ENCODE results near the gene UBR3.
"Not testable (repeated sequence)": the region's sequence is repeated elsewhere in the genome, so short reads cannot be mapped to it uniquely, and the experiment has no call there.

The UBR3 gene

GRCh38 chr2:169822785-169823392 is 4.4 kb upstream of the UBR3 start:
- no peak for DNase-seq

DNA sequence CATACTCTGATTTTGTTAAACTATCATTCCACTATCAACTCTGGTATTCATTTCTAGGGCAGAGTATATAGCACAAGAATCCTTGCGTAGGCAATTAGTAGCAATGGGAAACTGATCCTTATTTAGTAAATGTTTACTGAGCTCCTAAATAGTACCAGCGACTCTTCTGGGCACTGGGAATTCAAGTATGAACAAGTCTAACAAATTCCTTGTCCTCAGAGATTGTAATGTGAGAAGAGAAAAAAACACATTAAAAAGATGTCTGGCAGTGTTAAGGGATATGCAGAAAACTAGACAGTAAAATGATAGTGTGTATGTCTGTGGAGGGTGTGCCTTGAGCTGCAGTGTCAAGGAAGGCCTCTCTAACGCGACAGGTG is 3.3 kb upstream of the UBR3 start:
- DNase-seq, result no peak

DNA sequence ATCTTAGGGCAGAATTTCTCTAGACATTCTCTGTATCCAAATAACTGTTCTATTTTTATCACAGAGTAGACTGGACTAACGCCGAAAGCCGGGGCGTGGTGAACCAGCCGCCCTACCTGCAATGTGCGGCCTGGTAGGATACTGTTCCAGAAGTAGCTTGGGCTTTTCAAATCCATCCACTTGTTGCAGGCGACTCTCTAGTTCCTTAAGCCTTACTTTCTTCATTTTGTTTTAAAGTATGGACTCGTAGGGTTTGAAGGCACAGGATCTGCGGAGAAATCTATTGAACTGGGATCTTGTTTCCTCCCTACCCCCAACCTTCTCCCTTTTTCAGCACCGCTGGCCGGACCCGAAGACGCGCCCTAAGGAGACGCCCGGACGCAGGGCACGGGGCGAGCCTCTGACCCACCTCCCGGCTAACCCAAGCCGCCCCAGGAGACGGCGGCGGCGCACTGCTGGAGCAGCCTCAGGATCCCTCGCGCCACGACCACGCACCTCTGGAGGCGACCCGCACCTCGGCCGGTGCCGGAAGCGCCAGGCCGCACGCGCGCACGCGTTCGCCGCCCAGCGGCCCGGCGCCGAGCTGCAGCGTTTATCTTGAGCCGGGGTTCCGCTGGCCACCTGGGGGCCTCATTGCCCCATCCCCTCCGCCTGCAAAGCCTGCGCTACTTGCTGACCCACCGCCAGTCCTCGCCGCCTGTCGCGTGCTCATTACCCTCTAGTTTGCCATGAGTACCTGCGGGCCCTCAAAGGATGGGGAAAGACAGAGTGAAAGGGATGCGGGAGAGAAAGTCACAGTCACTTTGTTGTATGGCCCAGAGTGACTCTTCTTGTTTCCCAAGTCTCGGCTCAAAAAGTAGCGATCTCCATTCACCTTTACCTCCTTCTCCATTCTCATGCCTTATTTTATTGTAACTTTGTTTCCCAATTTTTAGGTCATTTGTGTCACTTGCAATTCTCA is 2.6 kb upstream of the UBR3 start, which contains the start of gene METTL5:
Gene METTL5, minus strand, starts transcription at position 533 of the 961 bp plus-strand sequence. Its CDS starts 308 bp downstream, at position 225.
- DNase-seq, result peak; percentile 89

DNA sequence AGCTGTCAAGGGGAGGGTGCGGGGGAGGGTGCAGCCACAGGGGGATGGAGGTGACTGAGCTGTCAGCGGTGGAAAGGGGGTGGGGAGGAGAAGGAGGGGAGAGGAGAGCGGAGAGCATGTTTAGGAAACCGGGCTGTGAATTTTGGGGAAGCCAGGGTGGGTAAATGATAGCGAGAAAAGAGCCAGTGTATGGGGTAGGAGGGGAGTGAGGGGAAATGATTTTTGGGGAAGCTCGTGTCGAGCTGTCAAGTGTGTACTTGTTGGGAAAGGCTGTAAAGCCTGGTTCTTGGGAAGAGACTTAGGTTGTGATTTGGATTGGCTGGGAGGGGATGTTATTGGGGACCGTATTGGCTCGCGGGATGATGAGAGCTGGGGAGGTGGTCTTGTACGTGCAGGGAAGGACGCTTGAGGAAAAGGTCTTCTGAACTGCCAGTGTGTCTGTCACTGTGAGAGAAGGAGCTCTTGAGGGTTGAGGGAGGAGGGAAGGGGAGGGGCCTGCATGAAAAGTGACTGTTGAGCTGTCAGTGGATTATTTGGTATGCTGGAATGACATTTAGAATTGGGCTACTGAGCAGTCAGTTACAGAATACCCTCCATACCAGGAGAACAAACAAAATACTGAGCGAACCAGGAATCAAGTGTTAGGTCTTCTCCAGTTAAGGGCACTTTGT is 1.0 kb downstream of the UBR3 start:
- DNase-seq, result peak; percentile 63

DNA sequence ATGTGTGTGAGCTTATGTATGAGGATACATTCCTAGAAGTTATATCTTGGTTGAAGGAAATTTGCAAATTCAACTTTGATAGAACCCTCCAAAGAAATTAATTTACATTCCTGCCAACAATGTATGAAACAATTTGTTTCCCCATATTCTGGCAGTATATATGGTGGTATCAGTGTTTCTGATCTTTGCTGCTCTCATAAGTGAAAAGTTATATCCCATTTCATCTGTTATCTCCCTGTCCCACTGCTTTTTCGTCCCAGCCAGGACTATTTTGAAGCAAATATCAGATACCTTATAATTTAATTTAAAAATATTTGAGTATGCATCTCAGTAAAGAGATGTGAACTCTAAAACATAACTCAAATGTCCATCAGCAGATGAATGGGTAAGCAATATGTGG is 7.1 kb downstream of the UBR3 start:
- no peak for DNase-seq

DNA sequence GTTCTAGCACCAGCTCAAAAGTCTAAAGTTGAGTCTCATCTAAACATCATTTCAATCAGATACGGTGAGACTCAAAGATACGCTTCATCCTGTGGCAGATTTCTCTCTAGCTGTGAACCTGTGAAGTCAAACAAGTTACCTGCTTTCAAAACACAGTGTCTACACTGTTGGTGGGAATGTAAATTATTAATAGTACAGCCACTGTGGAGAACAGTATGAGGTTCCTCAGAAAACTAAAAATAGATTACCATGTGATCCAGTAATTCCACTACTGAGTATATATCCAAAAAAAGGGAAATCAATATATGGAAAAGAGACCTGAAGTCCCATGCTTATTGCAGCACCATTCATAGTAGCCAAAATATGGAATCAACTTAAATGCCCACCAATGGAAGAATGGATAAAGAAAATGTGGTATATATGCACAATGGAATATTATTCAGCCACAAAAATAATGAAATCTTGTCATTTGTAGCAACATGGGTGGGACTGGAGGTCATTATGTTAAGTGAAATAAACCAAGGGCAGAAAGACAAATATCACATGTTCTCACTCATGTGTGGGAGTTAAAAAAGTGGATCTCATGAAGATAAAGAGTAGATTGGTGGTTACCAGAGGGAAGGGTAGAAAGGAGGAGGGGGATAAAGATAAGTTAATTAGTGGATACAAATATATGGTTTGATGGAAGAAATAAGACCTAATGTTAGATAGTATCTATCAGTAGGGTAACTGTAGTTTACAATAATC is 11.7 kb downstream of the UBR3 start:
- DNase-seq, result no peak

- no peak for DNase-seq
Observed at GRCh38 chr2:169839954-169840746, 12.9 kb downstream of the UBR3 start.

DNA sequence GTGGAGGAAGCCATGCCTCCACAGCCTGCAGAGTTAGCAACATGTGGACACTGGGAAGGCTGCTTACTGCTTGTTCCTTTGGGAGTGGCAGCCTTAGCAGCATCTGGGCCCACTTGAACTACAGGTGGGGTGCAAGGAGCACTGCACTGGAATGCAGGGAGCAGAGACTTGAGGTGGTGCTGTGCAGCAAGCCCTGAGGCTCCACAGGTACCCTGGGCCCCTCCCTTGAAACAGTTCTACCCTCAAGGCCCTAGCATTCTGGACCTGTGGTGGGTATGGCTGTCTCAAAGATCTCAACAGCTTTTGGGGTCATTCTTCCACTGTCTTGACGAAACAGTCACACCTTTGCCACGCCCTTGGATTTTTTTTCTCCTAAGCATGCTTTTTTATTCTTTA is 13.5 kb downstream of the UBR3 start:
- DNase-seq, result no peak

GRCh38 chr2:169841625-169842024 is 14.4 kb downstream of the UBR3 start:
- not testable (repeated sequence) for DNase-seq

DNA sequence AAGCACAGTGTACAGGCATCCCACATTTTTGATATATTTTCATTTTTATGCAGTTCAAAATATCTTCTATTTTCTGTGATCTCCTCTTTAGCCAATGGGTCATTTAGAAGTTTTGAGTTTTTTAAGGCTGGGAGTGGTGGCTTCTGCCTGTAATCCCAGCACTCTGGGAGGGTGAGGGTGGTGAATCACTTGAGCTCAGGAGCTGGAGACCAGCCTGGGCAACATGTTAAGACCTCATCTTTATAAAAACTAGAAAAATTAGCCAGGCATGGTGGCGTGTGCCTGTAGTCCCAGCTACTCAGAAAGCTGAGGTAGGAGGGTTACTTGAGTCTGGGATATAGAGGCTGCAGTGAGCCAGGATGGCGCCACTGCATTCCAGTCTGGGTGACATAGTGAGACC is 17.8 kb downstream of the UBR3 start:
- no peak for DNase-seq

DNA sequence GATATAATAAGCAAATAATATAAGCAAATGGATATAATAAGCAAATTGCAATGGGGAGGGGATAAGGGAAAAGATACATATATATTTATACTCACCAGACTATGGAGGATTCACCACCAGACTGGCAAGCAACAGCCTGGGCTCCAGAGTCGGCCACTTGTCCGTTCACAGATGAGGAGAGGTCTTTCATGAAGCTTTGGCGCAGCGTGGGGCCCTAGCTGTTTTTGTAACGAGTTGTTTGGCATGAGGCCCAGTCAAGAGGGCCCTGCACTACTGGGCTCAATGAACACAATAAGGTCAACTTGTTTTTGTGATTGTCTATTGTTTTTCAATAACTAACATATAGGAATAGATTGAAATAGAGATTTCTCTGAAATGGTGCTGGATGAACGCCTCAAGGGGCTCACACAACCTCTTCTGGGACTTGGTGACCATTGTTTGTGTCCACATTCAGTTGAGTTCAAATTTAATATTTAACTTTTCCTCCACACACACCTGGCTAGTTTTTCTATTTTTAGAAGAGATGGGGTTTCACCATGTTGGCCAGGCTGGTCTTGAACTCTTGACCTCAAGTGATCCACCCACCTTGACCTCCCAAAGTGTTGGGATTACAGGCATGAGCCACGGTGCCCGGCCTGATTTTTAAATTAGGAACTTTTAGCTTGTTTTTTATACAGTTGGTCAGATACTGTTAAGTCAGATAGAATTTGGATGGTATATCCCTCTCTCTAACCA is 21.9 kb downstream of the UBR3 start:
- not testable (repeated sequence) for DNase-seq

DNA sequence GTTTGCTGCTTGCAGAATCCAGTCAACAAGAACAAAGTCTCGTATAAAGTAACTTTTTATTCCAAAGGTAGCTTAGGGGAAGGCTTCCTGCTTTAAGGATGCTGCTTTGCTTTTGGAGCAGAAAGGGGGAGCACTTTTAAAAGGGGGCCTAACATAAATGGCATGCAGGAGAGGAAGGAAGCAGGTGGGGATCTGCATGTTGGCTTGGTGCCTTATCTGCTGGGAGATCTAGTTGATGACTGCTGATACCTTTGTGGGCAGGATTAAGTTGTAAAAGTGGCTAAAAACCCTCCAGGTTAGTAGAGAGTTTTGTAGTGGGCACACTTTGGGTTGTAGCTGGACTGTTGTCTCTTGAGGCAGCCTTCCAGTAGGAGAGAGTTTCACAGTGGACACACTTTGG is 22.5 kb downstream of the UBR3 start:
- no peak for DNase-seq

GRCh38 chr2:169853041-169853668 is 25.9 kb downstream of the UBR3 start:
- DNase-seq, result no peak

GRCh38 chr2:169855281-169856258 is 28.3 kb downstream of the UBR3 start:
- DNase-seq, result not testable (repeated sequence)

- DNase-seq, result no peak
Observed at GRCh38 chr2:169859423-169859822, 32.2 kb downstream of the UBR3 start.

DNA sequence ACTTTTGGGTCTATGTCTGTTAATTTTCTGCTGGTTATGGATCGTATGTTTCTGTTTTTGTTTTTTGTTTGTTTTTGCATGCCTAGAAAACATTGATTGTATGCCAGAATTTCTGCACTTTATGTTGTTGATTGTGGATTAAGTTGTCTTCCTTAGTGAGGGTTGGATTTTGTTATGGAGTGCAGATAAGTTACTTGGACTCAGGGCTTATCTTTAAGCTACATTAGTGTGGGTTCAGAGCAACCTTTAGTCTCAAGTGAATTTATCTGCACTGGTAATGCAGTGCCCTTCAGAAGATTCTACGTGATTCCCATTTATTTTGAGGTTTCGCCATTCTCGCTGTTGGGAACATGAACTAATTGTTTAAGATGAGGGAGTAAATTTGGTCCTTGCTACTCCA is 32.9 kb downstream of the UBR3 start:
- no peak for DNase-seq

DNA sequence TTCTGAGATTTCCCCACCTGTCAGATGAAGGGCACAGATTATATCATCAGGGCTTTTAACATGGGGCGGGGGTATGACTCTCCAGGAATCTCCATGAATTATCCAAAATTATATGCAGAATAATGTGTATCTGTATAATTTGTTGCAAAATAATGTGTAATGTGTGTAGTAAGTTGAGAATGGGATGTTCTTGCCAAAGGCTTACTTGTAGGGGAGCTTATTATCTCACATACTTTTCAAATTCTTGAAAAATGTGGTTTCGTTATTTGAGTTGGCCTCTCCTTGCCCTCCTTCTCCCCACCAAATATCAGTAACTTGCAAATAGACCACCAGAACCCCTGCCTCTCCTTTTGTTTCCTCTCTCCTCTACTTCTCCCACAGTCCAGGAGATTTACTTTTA is 35.6 kb downstream of the UBR3 start:
- no peak for DNase-seq

GRCh38 chr2:169865492-169865891 is 38.2 kb downstream of the UBR3 start:
- DNase-seq, result no peak

DNA sequence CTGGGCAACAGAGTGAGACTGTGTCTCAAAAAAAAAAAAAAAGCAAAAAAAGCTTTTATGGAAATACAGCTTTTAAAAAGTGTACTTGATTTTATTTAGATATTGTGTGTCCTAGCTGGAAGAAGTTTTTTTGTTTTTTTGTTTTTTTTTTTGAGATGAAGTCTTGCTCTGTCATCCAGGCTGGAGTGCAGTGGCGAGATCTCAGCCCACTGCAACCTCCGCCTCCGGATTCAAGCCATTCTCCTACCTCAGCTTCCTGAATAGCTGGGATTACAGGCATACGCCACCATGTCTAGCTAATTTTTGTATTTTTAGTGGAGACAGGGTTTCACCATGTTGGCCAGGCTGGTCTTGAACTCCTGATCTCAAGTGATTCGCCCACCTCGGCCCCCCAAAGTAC is 39.0 kb downstream of the UBR3 start:
- not testable (repeated sequence) for DNase-seq

DNA sequence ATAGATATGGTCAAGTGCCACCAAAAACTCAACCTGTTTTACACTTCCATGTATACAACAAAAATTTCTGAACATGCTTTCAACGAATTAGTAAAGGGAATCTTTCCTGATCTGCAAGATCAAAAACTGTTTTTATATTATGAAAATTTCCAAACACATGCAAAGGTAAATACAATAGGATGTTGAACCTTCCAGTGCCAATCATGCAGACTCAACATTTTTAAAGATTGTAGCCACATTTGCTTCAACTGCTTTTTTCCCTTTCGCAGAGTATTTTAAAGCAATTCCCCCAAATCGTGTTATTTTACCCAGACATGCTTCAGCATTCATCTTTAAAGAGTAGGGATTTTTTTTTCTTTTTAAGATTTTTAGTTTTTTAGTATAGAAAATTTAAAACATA is 40.3 kb downstream of the UBR3 start:
- no peak for DNase-seq

Measured in activated CD4-positive, alpha-beta T cell treated with anti-CD3 and anti-CD28 coated beads, Interleukin-10, Interleukin-2, amounts not matched to agents 100 ng/mL and 50 ng/mL, durations not matched to agents 16 hours and 8 hours (primary cell).